ENCODE data around the gene CD38.
"Not testable (repeated sequence)": the region's sequence is repeated elsewhere in the genome, so short reads cannot be mapped to it uniquely, and the experiment has no call there.

Gene CD38

DNA sequence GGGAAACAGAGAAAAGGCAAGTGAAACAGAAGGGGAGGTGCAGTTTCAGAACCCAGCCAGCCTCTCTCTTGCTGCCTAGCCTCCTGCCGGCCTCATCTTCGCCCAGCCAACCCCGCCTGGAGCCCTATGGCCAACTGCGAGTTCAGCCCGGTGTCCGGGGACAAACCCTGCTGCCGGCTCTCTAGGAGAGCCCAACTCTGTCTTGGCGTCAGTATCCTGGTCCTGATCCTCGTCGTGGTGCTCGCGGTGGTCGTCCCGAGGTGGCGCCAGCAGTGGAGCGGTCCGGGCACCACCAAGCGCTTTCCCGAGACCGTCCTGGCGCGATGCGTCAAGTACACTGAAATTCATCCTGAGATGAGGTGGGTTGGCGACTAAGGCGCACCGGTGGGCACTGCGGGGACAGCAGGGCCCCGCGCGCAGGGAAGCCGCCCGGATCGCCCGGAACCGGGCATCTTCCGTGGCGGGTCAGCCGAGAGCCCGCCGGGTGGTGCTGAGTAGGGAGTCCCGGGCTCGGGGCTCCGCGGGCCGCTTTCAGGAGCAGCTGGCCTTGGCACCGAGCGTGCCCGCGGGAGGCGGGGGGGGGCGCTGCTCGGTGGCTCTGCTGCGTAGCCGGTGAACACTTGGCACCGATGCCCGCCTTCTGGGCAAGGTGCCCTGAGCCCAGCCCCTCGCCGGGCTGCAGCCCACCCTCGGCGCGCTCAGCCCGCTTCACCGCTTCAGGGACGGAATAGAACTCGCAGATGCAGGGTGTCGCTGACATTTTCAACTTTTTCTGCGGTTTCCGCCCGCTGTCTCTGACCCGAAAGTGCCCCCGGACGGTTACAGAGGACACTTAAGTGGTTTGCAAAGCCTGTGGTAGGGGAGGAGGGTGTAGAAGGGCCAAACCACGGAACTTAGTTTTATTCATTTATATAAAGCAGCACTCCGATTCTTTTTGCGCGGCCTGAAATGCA is at the start of gene CD38:
Gene CD38 (plus strand): TSS at position 40 of the 953 bp plus-strand sequence. CDS start 87 bp downstream, at position 127.
- peak in 1 of 2 donors; percentile 16 for DNase-seq (ENCODE audit: low read depth in 1 of 2, low spot score in 1 of 2)

DNA sequence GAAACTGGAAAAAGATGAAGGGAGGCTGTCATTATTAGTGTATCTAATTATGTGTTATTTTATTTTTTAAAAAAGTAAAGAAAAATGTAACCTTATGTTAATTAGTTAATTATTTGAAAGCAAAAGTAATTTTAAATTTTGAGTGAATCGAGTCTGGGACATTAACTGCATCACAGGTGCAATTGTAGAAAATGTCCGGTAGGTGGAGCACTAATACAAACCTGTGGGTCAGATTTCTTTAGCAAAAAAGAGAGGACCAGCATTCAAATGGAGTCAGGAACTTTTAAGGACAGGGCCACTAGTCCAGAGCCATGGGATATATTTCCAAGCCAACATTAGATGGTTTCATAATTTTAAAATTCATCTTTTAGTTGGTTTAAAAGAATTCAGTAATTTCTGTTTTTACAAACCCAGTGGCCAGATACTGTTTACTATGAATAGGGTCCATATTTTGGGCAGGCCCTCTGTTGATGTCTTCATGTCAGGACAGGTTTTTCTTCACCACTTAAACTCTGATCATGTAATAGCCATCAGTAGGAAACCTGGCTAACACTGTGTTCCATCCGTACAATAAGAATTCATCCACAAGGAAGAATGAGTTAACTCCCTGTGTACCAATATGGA is 48.1 kb upstream of the CD38 start:
- no peak for DNase-seq (ENCODE audit: low read depth in 1 of 2, low spot score in 1 of 2)

- DNase-seq (ENCODE audit: low read depth in 1 of 2, low spot score in 1 of 2): not testable (repeated sequence)
These were observed 45.1 kb upstream of the CD38 start for GRCh38 chr4:15733061-15733460.

GRCh38 chr4:15735536-15735935 is 42.6 kb upstream of the CD38 start:
- no peak for DNase-seq (ENCODE audit: low read depth in 1 of 2, low spot score in 1 of 2)

DNA sequence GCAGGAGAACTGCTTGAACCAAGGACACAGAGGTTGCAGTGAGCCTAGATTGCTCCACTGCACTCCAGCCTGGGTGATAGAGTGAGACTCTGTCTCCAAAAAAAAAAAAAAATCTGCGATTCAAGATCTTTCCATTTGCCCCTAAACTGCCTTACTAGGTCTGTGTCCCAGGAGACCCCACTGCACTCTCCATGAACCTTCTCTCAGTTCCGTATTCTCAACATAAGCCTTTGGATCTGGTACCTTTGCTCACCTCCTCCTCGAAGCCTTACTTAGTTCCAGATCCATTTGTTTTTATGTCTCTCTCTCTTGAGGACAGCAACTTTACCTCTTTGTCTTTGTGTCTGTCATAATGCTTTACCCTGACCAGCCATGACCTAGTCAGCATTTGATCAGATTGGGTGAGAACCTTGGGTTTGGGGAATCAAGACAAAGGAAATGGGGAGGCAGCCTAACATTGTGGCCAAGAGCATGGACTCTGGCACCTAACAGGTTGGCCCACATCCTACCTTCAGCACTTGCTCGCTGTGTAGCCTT is 41.5 kb upstream of the CD38 start:
- no peak for DNase-seq (ENCODE audit: low read depth in 1 of 2, low spot score in 1 of 2)

GRCh38 chr4:15737255-15737654 is 40.9 kb upstream of the CD38 start:
- DNase-seq (ENCODE audit: low read depth in 1 of 2, low spot score in 1 of 2): no peak

- no peak for DNase-seq (ENCODE audit: low read depth in 1 of 2, low spot score in 1 of 2)
These were observed 39.3 kb upstream of the CD38 start for GRCh38 chr4:15738877-15739276.

- DNase-seq (ENCODE audit: low read depth in 1 of 2, low spot score in 1 of 2): no peak
These were observed 37.2 kb upstream of the CD38 start for GRCh38 chr4:15740764-15741404.

DNA sequence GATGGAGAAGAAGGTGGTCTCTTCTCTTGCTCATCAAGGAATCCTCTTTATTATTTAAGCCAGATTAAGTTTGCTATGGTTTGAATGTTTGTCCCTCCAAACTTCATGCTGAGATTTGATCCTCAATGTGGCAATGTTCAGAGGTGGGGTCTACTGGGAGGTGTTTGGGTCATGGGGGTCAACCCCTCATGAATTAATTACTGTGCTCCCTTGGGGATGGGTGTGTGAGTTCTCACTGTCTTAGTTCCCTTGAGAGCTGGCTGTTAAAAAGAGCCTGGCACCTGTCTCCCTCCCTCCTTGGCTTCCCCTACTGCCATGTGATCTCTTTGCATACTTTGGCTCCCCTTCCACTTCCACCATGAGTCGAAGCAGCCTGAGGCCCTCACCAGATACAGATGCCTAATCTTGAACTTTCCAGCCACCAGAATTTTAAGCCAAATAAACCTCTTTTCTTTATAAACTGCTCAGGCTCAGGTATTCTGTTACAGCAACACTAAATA is 36.0 kb upstream of the CD38 start:
- no peak for DNase-seq (ENCODE audit: low read depth in 1 of 2, low spot score in 1 of 2)

DNA sequence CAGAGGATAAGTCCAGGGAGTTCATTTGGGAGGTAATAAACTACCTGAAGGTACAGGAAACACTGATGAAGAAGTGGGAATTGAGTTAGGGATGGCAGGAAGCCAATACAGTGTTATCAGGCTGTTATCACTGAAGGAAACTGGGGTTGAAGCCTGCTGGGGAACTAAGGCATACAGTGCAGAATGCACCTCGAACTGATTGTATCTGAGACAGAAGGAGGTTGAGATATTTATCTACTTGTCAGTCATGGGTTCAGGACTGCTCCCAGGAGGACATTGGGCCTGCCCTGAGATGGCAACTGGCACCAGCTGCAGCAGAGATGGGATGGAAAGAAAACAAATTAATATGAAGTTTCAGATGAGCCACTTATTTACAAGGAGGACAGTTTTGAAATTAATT is 35.5 kb upstream of the CD38 start:
- DNase-seq (ENCODE audit: low read depth in 1 of 2, low spot score in 1 of 2): no peak

- no peak for DNase-seq (ENCODE audit: low read depth in 1 of 2, low spot score in 1 of 2)
These were observed 34.0 kb upstream of the CD38 start for GRCh38 chr4:15744016-15744545.

DNA sequence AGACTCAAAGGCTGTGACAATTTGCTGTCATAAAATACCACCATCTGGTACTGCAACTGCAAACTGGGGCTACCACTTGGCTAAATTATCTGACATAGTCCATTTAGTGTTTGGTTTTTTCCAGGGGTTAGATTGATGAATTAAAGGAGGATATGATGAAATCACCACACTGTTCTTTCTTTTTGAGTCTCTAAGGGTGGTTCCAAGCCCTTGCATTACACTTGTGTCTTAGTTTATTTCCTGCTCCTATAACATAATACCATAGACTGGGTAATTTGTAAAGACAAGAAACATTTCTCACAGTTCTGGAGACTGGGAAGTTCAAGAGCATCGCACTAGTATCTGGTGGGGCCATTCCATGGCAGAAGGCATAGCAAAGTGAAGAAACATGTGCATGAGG is 32.0 kb upstream of the CD38 start:
- no peak for DNase-seq (ENCODE audit: low read depth in 1 of 2, low spot score in 1 of 2)

DNA sequence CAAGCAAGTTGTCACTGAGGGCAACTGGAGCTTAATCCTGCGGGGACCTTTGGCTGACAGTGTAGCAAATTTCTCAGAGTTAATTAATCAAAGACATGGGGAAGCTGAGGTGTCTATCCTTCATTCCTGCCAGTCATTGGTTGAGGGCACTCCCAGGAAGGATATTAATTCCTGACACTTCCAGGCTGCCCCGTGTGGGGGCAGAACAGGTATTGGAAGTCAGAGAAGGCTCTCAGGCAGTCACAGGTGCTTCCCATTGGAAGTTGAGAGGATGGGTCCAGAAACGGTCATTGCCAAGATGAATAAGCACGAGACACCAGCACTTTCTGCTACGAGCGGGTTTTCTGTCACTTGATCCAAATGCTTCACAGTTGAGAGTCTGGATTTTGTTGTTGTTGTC is 29.1 kb upstream of the CD38 start:
- DNase-seq (ENCODE audit: low read depth in 1 of 2, low spot score in 1 of 2): no peak

DNA sequence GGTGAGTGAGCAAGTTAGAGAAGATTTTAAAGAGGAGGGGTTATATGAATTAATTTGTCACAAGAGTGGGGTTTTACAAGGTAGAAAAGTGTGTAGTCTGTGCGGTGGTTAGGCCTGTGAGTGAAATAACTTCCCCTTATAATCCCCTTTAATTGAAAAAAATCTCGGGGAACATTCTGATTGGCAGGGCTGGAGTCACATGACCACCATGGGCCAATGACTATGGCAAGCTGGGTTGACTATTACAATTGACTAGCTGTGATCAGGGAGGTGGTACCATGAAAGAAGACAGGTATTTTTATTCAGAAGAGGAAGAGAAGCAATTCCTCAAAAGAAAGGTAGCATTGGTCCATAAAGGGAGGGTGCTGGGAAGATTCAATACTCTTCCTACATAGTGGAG is 27.0 kb upstream of the CD38 start:
- no peak for DNase-seq (ENCODE audit: low read depth in 1 of 2, low spot score in 1 of 2)

DNA sequence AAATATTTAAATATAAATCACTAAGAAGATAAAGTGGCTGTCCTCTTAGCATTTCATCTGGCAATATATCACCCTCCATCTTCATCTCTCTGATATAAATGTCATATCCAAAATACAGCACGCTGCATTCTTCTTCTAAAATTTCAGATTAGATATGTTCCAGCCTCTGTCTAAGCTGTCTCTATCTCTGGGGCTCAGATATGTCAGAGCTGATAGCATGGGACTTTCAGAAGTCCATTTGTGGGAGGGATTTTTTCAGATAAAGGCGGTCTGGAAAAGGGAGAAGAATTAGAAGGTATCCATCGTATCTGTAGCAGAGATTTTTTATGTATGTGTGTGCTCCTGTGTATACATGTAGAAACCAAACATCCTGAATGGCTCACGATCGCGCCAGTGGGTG is 25.0 kb upstream of the CD38 start:
- DNase-seq (ENCODE audit: low read depth in 1 of 2, low spot score in 1 of 2): no peak

- DNase-seq (ENCODE audit: low read depth in 1 of 2, low spot score in 1 of 2): no peak
These were observed 24.3 kb upstream of the CD38 start for GRCh38 chr4:15753786-15754185.

GRCh38 chr4:15754323-15754722 is 23.8 kb upstream of the CD38 start:
- no peak for DNase-seq (ENCODE audit: low read depth in 1 of 2, low spot score in 1 of 2)

DNA sequence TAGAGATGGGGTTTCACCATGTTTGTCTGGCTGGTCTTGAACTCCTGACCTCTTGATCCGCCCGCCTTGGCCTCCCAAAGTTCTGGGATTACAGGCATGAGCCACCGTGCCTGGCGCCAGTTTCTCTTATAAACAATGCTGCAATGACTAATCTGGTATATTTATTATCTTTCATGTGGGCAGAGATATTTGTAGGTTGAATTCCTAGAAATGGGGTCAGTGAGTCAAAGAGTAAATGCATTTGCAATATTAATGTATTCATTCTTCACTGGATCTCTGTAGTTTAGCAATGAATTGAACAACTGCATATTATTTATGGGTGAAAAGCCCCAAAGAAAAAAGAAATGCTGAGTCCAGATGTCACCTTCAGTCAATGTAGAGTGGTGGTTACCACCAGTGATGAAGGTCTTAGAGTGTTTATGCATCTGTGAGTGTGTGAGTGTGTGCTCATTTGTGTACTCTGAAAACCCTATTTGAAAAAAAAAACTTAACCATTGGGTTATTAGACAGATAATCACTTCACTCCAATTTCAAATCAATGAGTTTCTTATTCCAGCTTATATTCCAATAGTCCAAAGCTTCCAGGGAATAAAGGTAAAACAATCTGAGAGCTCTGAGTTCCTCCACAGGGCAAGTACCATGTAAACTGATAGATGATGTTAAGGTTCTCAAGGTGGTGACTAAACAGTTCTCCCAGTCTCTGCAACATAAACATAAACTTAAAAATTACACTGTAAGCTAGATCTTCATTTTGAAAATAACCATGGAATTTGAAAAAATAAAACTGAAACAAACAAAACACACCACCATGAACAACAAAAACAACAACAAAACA is 22.6 kb upstream of the CD38 start:
- peak in 1 of 2 donors; percentile 28 for DNase-seq (ENCODE audit: low read depth in 1 of 2, low spot score in 1 of 2)

DNA sequence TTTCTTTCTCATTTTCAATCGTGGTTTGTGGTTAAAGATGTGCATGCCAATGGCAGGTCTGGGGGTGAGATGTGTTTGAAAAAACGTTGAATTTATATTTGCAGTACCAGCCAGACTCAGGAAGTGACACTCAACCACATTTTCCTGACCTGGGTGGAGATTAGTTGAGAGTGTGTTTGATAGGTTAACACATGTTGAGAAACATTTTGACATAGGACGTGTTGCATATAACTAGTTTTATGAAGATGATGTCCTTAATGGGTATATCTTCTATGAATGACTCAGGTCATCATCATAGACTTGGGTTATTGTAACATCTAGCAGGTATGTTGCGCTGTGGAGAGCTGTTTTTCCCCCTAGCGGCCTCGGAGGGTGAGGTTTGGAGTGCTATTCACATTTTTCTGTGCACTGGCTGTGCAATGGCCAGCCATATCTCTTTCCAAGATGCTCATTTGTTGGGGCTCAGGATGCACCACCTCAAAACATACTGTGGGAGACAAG is 21.7 kb upstream of the CD38 start:
- peak; percentile 26 to 53 for DNase-seq (ENCODE audit: low read depth in 1 of 2, low spot score in 1 of 2)

DNA sequence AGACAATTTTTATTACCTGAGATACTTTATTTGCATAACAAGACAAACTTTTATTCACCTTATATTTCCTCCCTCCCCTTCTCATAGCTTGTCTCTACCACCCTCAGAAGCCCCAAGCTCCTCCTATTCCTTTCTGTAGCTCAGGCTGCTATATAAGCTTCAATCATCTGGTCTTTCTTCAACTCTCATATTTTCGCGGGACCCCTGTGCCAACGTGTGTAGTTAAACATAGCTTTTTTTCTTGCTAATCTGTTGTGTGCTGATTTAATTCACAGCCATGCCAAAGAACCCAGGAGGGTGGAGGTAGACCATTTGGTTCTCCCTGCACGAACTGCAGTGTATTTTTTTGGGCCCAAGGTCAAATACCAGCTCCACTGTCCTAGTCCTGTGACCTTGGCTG is 21.1 kb upstream of the CD38 start:
- no peak for DNase-seq (ENCODE audit: low read depth in 1 of 2, low spot score in 1 of 2)
